Right lobe of liver (tissue), 4 donors: ENCODE measurements around the gene FHIT.

ENCODE experiments used
- CTCF ChIP-seq, 4 donors: fragments of 200-600 bp in 3 of 4; fragments of 450-650 bp in 1 of 4; IDR thresholded peaks; one replicate each; pipeline versions ENCODE4 v1.5.1 to v1.8.0; 2016 to 2022; ENCODE audit warnings: antibody characterized with exemption in 4 of 4, mild to moderate bottlenecking in 2 of 4
- POLR2A ChIP-seq: fragments of 450-650 bp; IDR thresholded peaks from one replicate; pipeline ENCODE4 v1.6.1; 2017; ENCODE audit warnings: antibody characterized with exemption, mild to moderate bottlenecking
- donor health status: DM: no; HTN: no; CAD: no.
- donor health status: DM: no; HTN: no; CAD: no.
- donor health status: DM: no; HTN: yes; CAD: no.

- TF ChIP-seq CTCF (IDR thresholded peaks at IDR 0.05) = no peak
- no peak for TF ChIP-seq POLR2A
These were observed 1269.9 kb downstream of the FHIT start for GRCh38 chr3:59981377-59981776.
